ENCODE measurements around the gene HAUS1.

The HAUS1 gene

DNA sequence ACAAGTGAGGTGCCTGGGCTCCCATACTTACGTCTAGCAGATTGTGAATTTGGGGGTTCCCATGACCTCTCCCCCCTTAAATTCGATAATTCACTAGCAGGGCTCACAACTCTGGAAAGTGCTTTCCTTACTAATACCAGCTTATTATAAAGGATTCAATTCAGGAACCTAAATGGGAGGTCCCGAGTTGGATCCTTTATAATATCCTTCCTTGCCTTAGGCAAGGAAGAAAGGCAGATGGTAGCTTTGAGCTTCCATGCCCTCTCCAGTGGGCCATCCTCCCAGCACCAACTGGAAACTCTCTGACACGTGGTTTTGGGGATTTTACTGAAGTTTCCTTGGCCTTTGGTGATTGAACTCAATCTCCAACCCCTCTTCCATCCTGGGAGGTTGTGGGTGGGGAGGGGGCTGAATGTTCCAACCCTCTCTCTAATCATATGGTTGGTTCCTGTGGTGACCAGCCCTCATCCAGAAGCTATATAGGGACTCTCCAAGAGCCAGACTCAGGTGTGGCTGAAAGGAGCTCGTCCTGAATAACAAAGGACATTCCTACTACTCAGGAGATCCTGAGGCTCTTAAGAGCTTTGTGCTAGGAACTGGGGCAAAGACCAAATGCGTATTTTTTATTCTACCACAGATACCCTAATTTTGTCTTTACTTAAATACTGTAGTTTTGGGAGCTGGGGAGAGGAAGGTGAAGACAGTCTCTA is 62.2 kb downstream of the HAUS1 start:
- H2AFZ ChIP-seq (ENCODE audit: low read length) = no peak overlapping the region
- TF ChIP-seq, protein P1, sequence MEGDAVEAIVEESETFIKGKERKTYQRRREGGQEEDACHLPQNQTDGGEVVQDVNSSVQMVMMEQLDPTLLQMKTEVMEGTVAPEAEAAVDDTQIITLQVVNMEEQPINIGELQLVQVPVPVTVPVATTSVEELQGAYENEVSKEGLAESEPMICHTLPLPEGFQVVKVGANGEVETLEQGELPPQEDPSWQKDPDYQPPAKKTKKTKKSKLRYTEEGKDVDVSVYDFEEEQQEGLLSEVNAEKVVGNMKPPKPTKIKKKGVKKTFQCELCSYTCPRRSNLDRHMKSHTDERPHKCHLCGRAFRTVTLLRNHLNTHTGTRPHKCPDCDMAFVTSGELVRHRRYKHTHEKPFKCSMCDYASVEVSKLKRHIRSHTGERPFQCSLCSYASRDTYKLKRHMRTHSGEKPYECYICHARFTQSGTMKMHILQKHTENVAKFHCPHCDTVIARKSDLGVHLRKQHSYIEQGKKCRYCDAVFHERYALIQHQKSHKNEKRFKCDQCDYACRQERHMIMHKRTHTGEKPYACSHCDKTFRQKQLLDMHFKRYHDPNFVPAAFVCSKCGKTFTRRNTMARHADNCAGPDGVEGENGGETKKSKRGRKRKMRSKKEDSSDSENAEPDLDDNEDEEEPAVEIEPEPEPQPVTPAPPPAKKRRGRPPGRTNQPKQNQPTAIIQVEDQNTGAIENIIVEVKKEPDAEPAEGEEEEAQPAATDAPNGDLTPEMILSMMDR (conservative IDR thresholded peaks at IDR 0.05; ENCODE audit: low read length) = no peak
- no peak for TF ChIP-seq EZH2phosphoT487 (IDR thresholded peaks at IDR 0.05; ENCODE audit: borderline replicate concordance)
- no peak overlapping the region for H3K4me3 ChIP-seq (ENCODE audit: low read length, poor library complexity, severe bottlenecking)

DNA sequence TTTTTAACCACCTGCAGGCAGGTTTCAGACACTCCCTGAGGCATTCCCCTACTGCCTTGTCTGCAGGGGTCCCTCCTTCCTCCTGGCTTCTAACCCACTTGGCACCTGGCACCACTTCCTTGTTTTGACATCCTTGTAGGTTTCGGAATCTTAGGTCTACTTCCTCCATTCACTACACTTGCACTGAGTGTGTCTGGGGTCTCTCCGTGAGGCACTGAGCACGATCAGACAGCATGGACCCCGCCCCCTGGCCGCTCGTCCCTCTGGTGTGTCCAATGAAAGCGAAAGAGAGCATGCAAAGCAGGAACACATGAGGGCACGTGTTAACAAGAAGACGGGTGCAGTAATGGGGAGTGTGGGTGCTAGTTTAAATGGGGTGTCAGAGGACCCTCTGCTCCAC is 63.8 kb downstream of the HAUS1 start:
- no peaks in the 10 kb centered on the region for H3F3A ChIP-seq (ENCODE audit: low read depth)
- H4K20me1 ChIP-seq (ENCODE audit: insufficient read depth, low read length, poor library complexity, severe bottlenecking) = no peaks in the 10 kb centered on the region
- H3K36me3 ChIP-seq (ENCODE audit: insufficient read depth, low read length) = no peaks in the 10 kb centered on the region
- H3K27me3 ChIP-seq (ENCODE audit: insufficient read depth, low read length, poor library complexity, severe bottlenecking) = no peaks in the 10 kb centered on the region
- no peaks in the 10 kb centered on the region for H3K9me2 ChIP-seq (replicated peaks; ENCODE audit: low read depth, low read length)
- no peaks in the 10 kb centered on the region for H3K4me1 ChIP-seq (ENCODE audit: insufficient read depth, low read length, poor library complexity, severe bottlenecking)
- no peaks in the 10 kb centered on the region for H3K9me3 ChIP-seq (ENCODE audit: insufficient read depth, low read depth, low read length)
- H2AFZ ChIP-seq (ENCODE audit: low read length) = no peak overlapping the region
- H3K9ac ChIP-seq (ENCODE audit: low read depth, low read length, poor library complexity, severe bottlenecking) = no peak overlapping the region
- H3K4me2 ChIP-seq (ENCODE audit: low read depth, low read length, poor library complexity, severe bottlenecking) = no peak overlapping the region
- no peak for TF ChIP-seq EZH2phosphoT487 (IDR thresholded peaks at IDR 0.05; ENCODE audit: borderline replicate concordance)
- TF ChIP-seq, protein P1 (conservative IDR thresholded peaks at IDR 0.05; ENCODE audit: low read length) = no peak
- H3K79me2 ChIP-seq (ENCODE audit: insufficient read depth, low read length) = no peaks in the 10 kb centered on the region
- no peak overlapping the region for H3K4me3 ChIP-seq (ENCODE audit: low read length, poor library complexity, severe bottlenecking)

More for the DNA sequence above, 62.2 kb downstream of the HAUS1 start:
- H3K27me3 ChIP-seq (ENCODE audit: insufficient read depth, low read length, poor library complexity, severe bottlenecking) = no peaks in the 10 kb centered on the region
- no peaks in the 10 kb centered on the region for H3K36me3 ChIP-seq (ENCODE audit: insufficient read depth, low read length)
- no peaks in the 10 kb centered on the region for H3K79me2 ChIP-seq (ENCODE audit: insufficient read depth, low read length)
- no peaks in the 10 kb centered on the region for H3F3A ChIP-seq (ENCODE audit: low read depth)
- no peaks in the 10 kb centered on the region for H4K20me1 ChIP-seq (ENCODE audit: insufficient read depth, low read length, poor library complexity, severe bottlenecking)
- no peak overlapping the region for H3K9ac ChIP-seq (ENCODE audit: low read depth, low read length, poor library complexity, severe bottlenecking)
- no peaks in the 10 kb centered on the region for H3K9me2 ChIP-seq (replicated peaks; ENCODE audit: low read depth, low read length)
- no peak overlapping the region for H3K4me2 ChIP-seq (ENCODE audit: low read depth, low read length, poor library complexity, severe bottlenecking)
- H3K9me3 ChIP-seq (ENCODE audit: insufficient read depth, low read depth, low read length) = no peaks in the 10 kb centered on the region
- H3K4me1 ChIP-seq (ENCODE audit: insufficient read depth, low read length, poor library complexity, severe bottlenecking) = no peaks in the 10 kb centered on the region

DNA sequence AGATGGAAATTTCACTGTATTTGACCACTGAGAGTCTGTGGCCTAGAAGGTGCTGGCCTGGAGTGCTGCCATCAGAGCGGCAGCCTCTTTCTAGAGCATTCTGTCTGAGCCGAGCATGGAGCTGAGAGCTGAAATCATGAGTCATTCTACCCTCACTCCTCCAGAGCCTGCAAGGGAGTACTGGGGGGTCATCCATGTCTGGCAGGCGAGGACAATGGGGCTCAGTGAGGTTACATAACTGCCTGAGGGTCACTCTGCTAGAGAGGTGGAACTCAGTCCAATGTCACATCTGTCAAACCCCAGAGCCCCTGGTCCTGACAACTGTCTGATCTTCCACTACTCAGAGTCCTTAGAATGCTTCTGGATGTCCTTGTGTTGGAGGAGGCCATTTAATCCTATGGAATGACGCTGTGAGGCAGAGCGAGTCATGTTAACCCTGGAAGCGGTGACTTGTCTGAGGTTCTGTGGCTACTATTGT is 65.3 kb downstream of the HAUS1 start:
- Histone ChIP-seq H3K4me1 (ENCODE audit: insufficient read depth, low read length, poor library complexity, severe bottlenecking) (no peaks in the 10 kb centered on the region), H3K79me2 (ENCODE audit: insufficient read depth, low read length) (peaks cover 6% of the 10 kb centered on the region), H3F3A (ENCODE audit: low read depth) (no peaks in the 10 kb centered on the region), H3K36me3 (ENCODE audit: insufficient read depth, low read length) (no peaks in the 10 kb centered on the region), H3K4me2 (ENCODE audit: low read depth, low read length, poor library complexity, severe bottlenecking) (no peak overlapping the region), H3K4me3 (ENCODE audit: low read length, poor library complexity, severe bottlenecking) (no peak overlapping the region), H3K9me2 (replicated peaks; ENCODE audit: low read depth, low read length) (no peaks in the 10 kb centered on the region), H3K27me3 (ENCODE audit: insufficient read depth, low read length, poor library complexity, severe bottlenecking) (no peaks in the 10 kb centered on the region), H2AFZ (ENCODE audit: low read length) (no peak overlapping the region), H3K9ac (ENCODE audit: low read depth, low read length, poor library complexity, severe bottlenecking) (no peak overlapping the region), H3K9me3 (ENCODE audit: insufficient read depth, low read depth, low read length) (no peaks in the 10 kb centered on the region), H4K20me1 (ENCODE audit: insufficient read depth, low read length, poor library complexity, severe bottlenecking) (peaks cover 5% of the 10 kb centered on the region)
- no peak for TF ChIP-seq EZH2phosphoT487 (IDR thresholded peaks at IDR 0.05; ENCODE audit: borderline replicate concordance)
- TF ChIP-seq, protein P1 (conservative IDR thresholded peaks at IDR 0.05; ENCODE audit: low read length) = no peak

All from Loucy (cell line).